GM21786 (cell line): ENCODE measurements around the gene SOHLH2.

Source experiments
- ATAC-seq: cut with Tn5 transposase; IDR thresholded peaks from one replicate; pipeline ENCODE4 v1.9.1; 2021; ENCODE audit not compliant: unreplicated experiment

SOHLH2 gene

GRCh38 chr13:36132376-36132775 lies 82.0 kb downstream of the SOHLH2 start:
- ATAC-seq = no peak

- ATAC-seq = no peak
Measured at GRCh38 chr13:36131931-36132297, 82.4 kb downstream of the SOHLH2 start.

GRCh38 chr13:36131222-36131930 lies 83.0 kb downstream of the SOHLH2 start, which contains the start of gene DCLK1:
DCLK1 (minus strand) TSS chr13:36131382.
- ATAC-seq = no peak

DNA sequence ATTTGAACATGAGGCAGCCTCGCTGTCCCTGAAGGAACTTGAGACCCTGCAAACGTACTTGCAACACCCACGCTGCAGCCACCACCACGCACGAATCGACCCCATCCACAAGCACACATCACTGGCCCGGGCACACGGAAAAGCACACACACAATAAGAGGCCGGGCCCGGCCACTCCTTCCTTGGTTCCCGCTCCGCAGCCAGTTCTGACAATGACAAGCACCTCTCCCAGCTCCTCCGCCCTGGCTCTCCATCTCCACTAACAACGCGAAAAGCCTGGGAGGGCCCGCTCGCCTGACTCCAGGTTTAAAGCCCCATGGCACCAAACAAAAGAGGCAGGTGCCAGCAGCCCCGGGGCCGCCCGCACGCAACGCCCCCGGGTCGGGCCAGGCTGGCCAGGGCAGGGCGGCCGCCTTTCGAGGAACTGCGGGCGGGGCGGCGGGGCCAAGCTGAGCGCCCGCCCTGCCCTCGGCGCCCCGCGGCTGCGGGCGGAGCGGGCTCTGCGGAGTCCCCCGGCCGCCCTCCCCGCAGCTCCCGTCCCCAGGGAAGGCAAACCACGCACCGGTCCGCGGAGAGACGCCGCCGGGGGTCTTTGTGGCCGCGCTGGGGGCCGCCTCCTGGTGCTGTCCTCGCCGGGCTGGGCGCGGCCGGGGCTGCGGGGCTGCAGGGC lies 83.7 kb downstream of the SOHLH2 start:
- no peak for ATAC-seq

GRCh38 chr13:36130193-36130551 lies 84.2 kb downstream of the SOHLH2 start:
- ATAC-seq = no peak

DNA sequence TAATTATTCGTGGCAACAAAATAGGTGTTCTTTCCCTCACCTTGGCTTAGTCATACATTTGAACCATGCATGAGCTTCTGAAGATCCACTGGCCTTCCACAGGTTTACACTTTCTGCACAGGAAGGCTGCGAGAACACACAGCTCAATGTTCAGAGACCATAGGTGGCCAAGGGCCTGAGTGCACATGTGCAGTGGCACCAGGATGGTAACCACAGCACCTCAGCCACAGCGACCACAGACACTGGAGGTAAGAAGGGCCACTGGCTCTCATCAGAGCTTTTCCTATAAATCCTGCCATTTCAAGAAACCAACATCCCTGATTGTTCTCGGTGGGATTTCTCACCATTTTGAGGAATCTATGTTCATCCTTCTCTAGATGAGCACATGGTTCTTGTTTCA lies 84.8 kb downstream of the SOHLH2 start:
- no peak for ATAC-seq

GRCh38 chr13:36126491-36126890 lies 87.9 kb downstream of the SOHLH2 start:
- no peak for ATAC-seq

DNA sequence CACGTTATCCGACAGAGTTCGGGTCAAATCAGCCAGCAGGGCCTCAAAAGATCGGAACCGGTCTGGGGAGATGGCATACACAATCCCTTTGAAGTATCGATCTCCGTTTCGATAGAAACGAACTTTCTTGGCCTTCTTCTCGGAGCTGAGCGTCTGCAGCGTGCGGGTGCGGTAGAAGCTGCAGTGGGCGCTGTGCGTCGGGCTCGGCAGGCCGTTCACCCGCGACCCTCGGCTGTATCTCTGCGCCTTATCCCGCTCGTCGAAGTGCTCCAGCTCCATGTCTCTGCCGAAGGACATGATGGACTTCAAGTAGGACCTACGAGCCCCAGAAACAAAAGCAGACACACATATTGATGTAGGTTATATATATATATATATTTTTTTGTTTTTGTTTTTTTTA lies 88.5 kb downstream of the SOHLH2 start:
- ATAC-seq = no peak

- no peak for ATAC-seq
Measured at GRCh38 chr13:36124236-36124822, 90.0 kb downstream of the SOHLH2 start.
